Measurements from ENCODE around the gene KLHL3.

- TF ChIP-seq POLR2A (IDR thresholded peaks at IDR 0.05; ENCODE audit: low read depth, low read length) (no peak), POLR2AphosphoS5 (IDR thresholded peaks at IDR 0.05; ENCODE audit: insufficient read depth, low read depth, low read length) (no peak), CTCF (IDR thresholded peaks at IDR 0.05; ENCODE audit: extremely low read depth in 1 of 2, insufficient read depth in 1 of 2, low read depth in 1 of 2, low read length in 2 of 2) (no peak), JUN (IDR thresholded peaks at IDR 0.05; ENCODE audit: borderline replicate concordance, insufficient read depth, insufficient read length, low read depth) (no peak)
- TF ChIP-seq, protein P1, sequence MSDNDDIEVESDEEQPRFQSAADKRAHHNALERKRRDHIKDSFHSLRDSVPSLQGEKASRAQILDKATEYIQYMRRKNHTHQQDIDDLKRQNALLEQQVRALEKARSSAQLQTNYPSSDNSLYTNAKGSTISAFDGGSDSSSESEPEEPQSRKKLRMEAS (IDR thresholded peaks at IDR 0.05; ENCODE audit: insufficient read depth, insufficient read length) = no peak
These were observed 5.6 kb downstream of the KLHL3 start for GRCh38 chr5:137730336-137730735.

All from endothelial cell of umbilical vein (primary cell).